GM12878 (cell line): Measurements from ENCODE around the gene CHERP. TPM values are rescaled to one million over a fixed set of nuclear protein-coding genes. Genes with fewer than 3 reads are reported as not detected.

Experiments used
- CREM ChIP-seq: IDR thresholded peaks from 2 replicates; pipeline ENCODE4 v1.6.1; 2014; ENCODE audit warnings: antibody characterized with exemption, low read depth
- CUX1 ChIP-seq: IDR thresholded peaks from 2 replicates; pipeline ENCODE4 v1.6.1; 2012; ENCODE audit warnings: improper control_type of control experiment, low read depth, low read length; ENCODE audit not compliant: insufficient replicate concordance
- POLR2AphosphoS5 ChIP-seq: IDR thresholded peaks from 2 replicates; pipeline ENCODE4 v1.6.1; 2011; ENCODE audit warnings: mild to moderate bottlenecking, low read length, inconsistent platforms
- REST ChIP-seq: IDR thresholded peaks from 2 replicates; pipeline ENCODE4 v1.6.1; 2012; ENCODE audit warnings: mild to moderate bottlenecking, low read depth, low read length
- ZBED1 ChIP-seq: IDR thresholded peaks from 2 replicates; pipeline ENCODE4 v1.6.1; 2016; ENCODE audit warnings: borderline replicate concordance
- polyA plus RNA-seq, 11 experiments: library from polyadenylated mRNA; depleted of rRNA in 4 of 11; unstranded in 6 of 11; stranded (reverse) in 5 of 11; fragments of >200 nt; fragmentation: Nextera tagmentation in 4 of 11; fragmentation: Illumina TruSeq in 1 of 11; extraction: Ambion mirVana in 4 of 11; extraction: Trizol in 1 of 11; gene quantifications; 1 replicate in 1 of 11; 2 replicates in 10 of 11; pipeline versions ENCODE4 v1.2.1 to v1.2.3, GENCODE V29; 2011 to 2016; ENCODE audit warnings: inconsistent platforms in 2 of 11, missing spikeins in 2 of 11, low read depth in 1 of 11
- total RNA-seq, 4 experiments: library from RNA; depleted of rRNA in 3 of 4; stranded (reverse); fragments of >200 nt in 3 of 4; fragmentation: Illumina TruSeq in 1 of 4; extraction: Trizol in 1 of 4; gene quantifications; 2 replicates each; pipeline versions ENCODE4 v1.2.1 to v1.2.3, GENCODE V29; 2013 to 2021

CHERP gene
- total and polyA plus RNA-seq, 10 of the 15 experiments (the other 5 are each of a cell fraction or from before 2014, with no cell fraction given) = 0.66 to 65.3 (median 12.2) TPM

- no peak for TF ChIP-seq CUX1
- TF ChIP-seq REST = no peak
- TF ChIP-seq ZBED1 = no peak
- no peak for TF ChIP-seq CREM
- TF ChIP-seq POLR2AphosphoS5 = peak; percentile 59; the same call in 1 of the 2 replicates
These were observed 47.7 kb upstream of the CHERP start (continued) for GRCh38 chr19:16589917-16590316.
